ENCODE results near the gene TMEM144.

Gene TMEM144

GRCh38 chr4:158209825-158210807 lies at the start of gene TMEM144:
Gene TMEM144 (plus strand): TSS chr4:158210486. CDS start chr4:158212668, 2,182 bp downstream.
- DNase-seq (ENCODE audit: low read depth) = peak; percentile 64

GRCh38 chr4:158161551-158162354 lies 48.5 kb upstream of the TMEM144 start:
- DNase-seq (ENCODE audit: low read depth) = peak; percentile 96

GRCh38 chr4:158162631-158163030 lies 47.7 kb upstream of the TMEM144 start:
- no peak for DNase-seq (ENCODE audit: low read depth)

GRCh38 chr4:158163941-158164767 lies 46.1 kb upstream of the TMEM144 start:
- no peak for DNase-seq (ENCODE audit: low read depth)

GRCh38 chr4:158164768-158165213 lies 45.5 kb upstream of the TMEM144 start:
- DNase-seq (ENCODE audit: low read depth) = no peak

- DNase-seq (ENCODE audit: low read depth) = no peak
Observed at GRCh38 chr4:158166701-158167100, 43.6 kb upstream of the TMEM144 start.

- DNase-seq (ENCODE audit: low read depth) = no peak
Observed at GRCh38 chr4:158168606-158169005, 41.7 kb upstream of the TMEM144 start.

GRCh38 chr4:158169506-158169905 lies 40.8 kb upstream of the TMEM144 start:
- DNase-seq (ENCODE audit: low read depth) = no peak

GRCh38 chr4:158169931-158170690 lies 40.2 kb upstream of the TMEM144 start:
- no peak for DNase-seq (ENCODE audit: low read depth)

- no peak for DNase-seq (ENCODE audit: low read depth)
Observed at GRCh38 chr4:158170691-158171561, 39.4 kb upstream of the TMEM144 start.

- no peak for DNase-seq (ENCODE audit: low read depth)
Observed at GRCh38 chr4:158172261-158173258, 37.7 kb upstream of the TMEM144 start, which contains the start of gene GASK1B. Gene GASK1B (minus strand): TSS chr4:158173025. CDS start chr4:158171375, 1,650 bp downstream.

GRCh38 chr4:158176108-158176507 lies 34.2 kb upstream of the TMEM144 start:
- no peak for DNase-seq (ENCODE audit: low read depth)

GRCh38 chr4:158176776-158177175 lies 33.5 kb upstream of the TMEM144 start:
- no peak for DNase-seq (ENCODE audit: low read depth)

GRCh38 chr4:158179465-158179864 lies 30.8 kb upstream of the TMEM144 start:
- DNase-seq (ENCODE audit: low read depth) = no peak

- DNase-seq (ENCODE audit: low read depth) = no peak
Observed at GRCh38 chr4:158181906-158182305, 28.4 kb upstream of the TMEM144 start.

GRCh38 chr4:158182736-158183135 lies 27.6 kb upstream of the TMEM144 start:
- DNase-seq (ENCODE audit: low read depth) = no peak

GRCh38 chr4:158186815-158187214 lies 23.5 kb upstream of the TMEM144 start:
- DNase-seq (ENCODE audit: low read depth) = no peak

- no peak for DNase-seq (ENCODE audit: low read depth)
Observed at GRCh38 chr4:158189422-158189821, 20.9 kb upstream of the TMEM144 start.

GRCh38 chr4:158190718-158191117 lies 19.6 kb upstream of the TMEM144 start:
- DNase-seq (ENCODE audit: low read depth) = no peak
